Common myeloid progenitor, CD34-positive (primary cell): ENCODE results near the gene ZFP3.
"Not testable (repeated sequence)": the region's sequence is repeated elsewhere in the genome, so short reads cannot be mapped to it uniquely, and the experiment has no call there.

Experiments
- CTCF ChIA-PET: fragments of 350-600 bp; sonication (Branson Sonifier 250); formaldehyde crosslinking; loops from one replicate; lab custom pipeline; 2021; ENCODE audit warnings: antibody characterized with exemption; lab: Charles Lee
- POLR2A ChIA-PET: fragments of 350-600 bp; sonication (Branson Sonifier 250); formaldehyde crosslinking; loops from one replicate; lab custom pipeline; 2021; ENCODE audit warnings: antibody characterized with exemption; lab: Charles Lee
- DNase-seq, 3 donors: peaks; one replicate each; pipeline versions ENCODE4 v3.0.0 to v3.0.0-alpha.2; 2013
- H3K27ac ChIP-seq, 2 experiments: 1 replicate in 1 of 2; 2 replicates in 1 of 2; pipeline ENCODE4 v1.7.0; 2013; ENCODE audit warnings: inconsistent platforms in 2 of 2, low read length in 2 of 2, mild to moderate bottlenecking in 2 of 2, low read depth in 1 of 2, moderate library complexity in 1 of 2; ENCODE audit not compliant: severe bottlenecking in 2 of 2, insufficient read depth in 1 of 2, poor library complexity in 1 of 2
- H3K27me3 ChIP-seq, 5 experiments: replicated peaks in 2 of 5; 1 replicate in 3 of 5; 2 replicates in 2 of 5; pipeline versions ENCODE4 v1.6.1 to v1.7.0; 2013; ENCODE audit warnings: low read length in 4 of 5, mild to moderate bottlenecking in 2 of 5, moderate library complexity in 2 of 5, inconsistent platforms in 1 of 5; ENCODE audit not compliant: insufficient read depth in 5 of 5, control insufficient read depth in 4 of 5
- H3K36me3 ChIP-seq, 4 experiments: 1 replicate in 2 of 4; 2 replicates in 2 of 4; pipeline versions ENCODE4 v1.6.1 to v1.7.0; 2013; ENCODE audit warnings: low read length in 3 of 4, control low read depth in 1 of 4, mild to moderate bottlenecking in 1 of 4; ENCODE audit not compliant: control insufficient read depth in 4 of 4, insufficient read depth in 4 of 4
- H3K4me1 ChIP-seq, 4 experiments: 1 replicate in 3 of 4; 2 replicates in 1 of 4; pipeline versions ENCODE4 v1.6.1 to v1.7.1; 2013; ENCODE audit warnings: low read length in 3 of 4, mild to moderate bottlenecking in 3 of 4, control low read depth in 1 of 4, inconsistent platforms in 1 of 4, moderate library complexity in 1 of 4; ENCODE audit not compliant: control insufficient read depth in 4 of 4, insufficient read depth in 4 of 4; ENCODE audit errors: control extremely low read depth in 1 of 4
- H3K4me3 ChIP-seq, 7 experiments: 1 replicate in 4 of 7; 2 replicates in 3 of 7; pipeline versions ENCODE4 v1.5.1 to v1.7.0; 2013; ENCODE audit warnings: mild to moderate bottlenecking in 7 of 7, low read length in 6 of 7, moderate library complexity in 6 of 7, inconsistent platforms in 2 of 7, low read depth in 2 of 7, control low read depth in 1 of 7; ENCODE audit not compliant: insufficient read depth in 4 of 7, control insufficient read depth in 1 of 7; ENCODE audit errors: extremely low read depth in 1 of 7
- H3K9me3 ChIP-seq, 5 experiments: 1 replicate in 4 of 5; 2 replicates in 1 of 5; pipeline versions ENCODE4 v1.6.1 to v1.7.1; 2013; ENCODE audit warnings: low read length in 4 of 5, mild to moderate bottlenecking in 2 of 5, inconsistent platforms in 1 of 5, low read depth in 1 of 5, moderate library complexity in 1 of 5; ENCODE audit not compliant: control insufficient read depth in 4 of 5, insufficient read depth in 2 of 5; ENCODE audit errors: control extremely low read depth in 1 of 5
- WGBS: methylation state at CpG from one replicate; pipeline ENCODE4 v1.1.5; 2013; ENCODE audit not compliant: insufficient coverage; 5-methylcytosine and 5-hydroxymethylcytosine counted together

Gene ZFP3

DNA sequence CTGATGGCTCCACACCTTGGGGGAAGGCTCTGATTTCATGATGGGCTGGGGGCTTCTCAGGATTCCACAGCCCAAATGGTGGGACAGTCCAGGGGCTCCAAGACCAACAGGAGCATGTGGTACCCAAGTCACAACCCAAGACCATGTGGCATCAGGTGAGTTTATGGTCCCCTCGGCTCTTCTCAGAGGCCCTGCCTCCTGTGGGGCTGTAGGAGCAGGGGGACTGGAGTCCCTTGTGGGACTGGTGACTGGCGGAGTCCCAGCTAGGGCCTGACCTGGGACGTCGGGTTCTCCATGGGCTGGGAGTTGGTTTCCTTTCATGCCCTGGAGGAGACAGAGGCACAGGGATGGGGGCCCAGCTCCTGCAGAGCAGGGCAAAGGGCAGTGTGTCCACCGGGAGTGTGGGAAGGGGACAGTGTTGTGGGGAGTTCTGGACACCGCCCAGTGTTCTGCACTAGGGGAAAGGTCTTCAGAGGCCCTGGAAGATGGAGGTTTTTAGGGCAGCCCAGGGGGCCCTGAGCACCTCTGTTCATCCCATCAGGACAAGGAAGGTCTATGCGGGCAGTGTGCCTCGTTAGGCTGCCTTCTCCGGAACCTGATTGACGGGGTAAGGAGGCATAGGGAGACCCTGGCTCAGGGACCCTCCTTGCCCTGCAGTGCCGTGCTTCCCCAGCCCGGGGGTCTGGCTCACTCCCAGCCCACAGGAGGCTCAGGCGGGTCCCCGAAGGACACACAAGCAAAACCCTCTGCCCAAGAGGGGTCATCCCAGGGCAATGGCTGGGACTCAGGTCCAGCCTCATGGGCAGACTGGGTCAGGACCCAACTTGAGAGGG lies 58.5 kb downstream of the ZFP3 start:
- DNase-seq, H3K4me1 ChIP-seq, H3K27me3 ChIP-seq, CTCF ChIA-PET, H3K4me3 ChIP-seq, POLR2A ChIA-PET, H3K36me3 ChIP-seq, H3K9me3 ChIP-seq, H3K27ac ChIP-seq: not testable (repeated sequence)
- 94% methylated on average over 11 of the region's 14 CpGs for WGBS

GRCh38 chr17:5137511-5138197 lies 59.4 kb downstream of the ZFP3 start:
- not testable (repeated sequence) for DNase-seq
- 99% methylated on average over 12 of the region's 15 CpGs for WGBS

GRCh38 chr17:5138198-5138544 lies 59.9 kb downstream of the ZFP3 start:
- H3K4me1 ChIP-seq, POLR2A ChIA-PET: not testable (repeated sequence)

More at GRCh38 chr17:5137511-5138197, 59.4 kb downstream of the ZFP3 start:
- H3K36me3 ChIP-seq, H3K4me1 ChIP-seq, H3K4me3 ChIP-seq, H3K27ac ChIP-seq, H3K9me3 ChIP-seq, CTCF ChIA-PET, H3K27me3 ChIP-seq: not testable (repeated sequence)
- POLR2A ChIA-PET = interaction anchor here (0.7 kb wide), 1 partner anchor 1688 kb away, joined by 3 read pairs; no protein-coding TSS in a partner anchor

GRCh38 chr17:5138616-5139457 lies 60.6 kb downstream of the ZFP3 start:
- H3K27ac ChIP-seq = no peak overlapping the region
- POLR2A ChIA-PET = no interaction called here

More at GRCh38 chr17:5138198-5138544, 59.9 kb downstream of the ZFP3 start:
- DNase-seq, H3K27ac ChIP-seq, H3K36me3 ChIP-seq, H3K9me3 ChIP-seq, CTCF ChIA-PET, H3K27me3 ChIP-seq, H3K4me3 ChIP-seq: not testable (repeated sequence)
- 99% methylated on average over 8 of the region's 9 CpGs for WGBS

DNA sequence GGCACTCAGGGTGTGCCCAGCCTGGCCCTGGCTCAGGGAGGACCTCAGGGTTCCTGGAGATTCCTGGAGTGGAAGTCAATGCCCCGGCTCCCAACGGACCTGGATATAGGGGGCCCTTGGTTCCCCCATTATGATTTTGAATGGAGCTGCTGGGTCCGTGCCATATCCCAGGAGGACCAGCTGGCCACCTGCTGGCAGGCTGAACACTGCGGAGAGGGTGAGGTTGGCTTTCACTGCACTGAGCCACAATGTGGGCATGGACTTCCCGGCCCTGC lies 61.1 kb downstream of the ZFP3 start:
- DNase-seq = no peak
- Histone ChIP-seq H3K4me1 (no peaks in the 10 kb centered on the region), H3K9me3 (no peaks in the 10 kb centered on the region), H3K27me3 (no peaks in the 10 kb centered on the region), H3K4me3 (no peak overlapping the region), H3K27ac (no peak overlapping the region), H3K36me3 (no peaks in the 10 kb centered on the region)
- ChIA-PET POLR2A (no interaction called here), CTCF (no interaction called here)
- WGBS = 100% methylated on average over 3 of the region's 5 CpGs

More at GRCh38 chr17:5138616-5139457, 60.6 kb downstream of the ZFP3 start:
- Histone ChIP-seq H3K9me3 (no peaks in the 10 kb centered on the region), H3K4me1 (no peaks in the 10 kb centered on the region), H3K36me3 (no peaks in the 10 kb centered on the region), H3K4me3 (no peak overlapping the region), H3K27me3 (peaks cover 0 to under 1% (median 0%) of the 10 kb centered on the region in 5 experiments)
- WGBS = 99% methylated on average over 19 of the region's 24 CpGs
- DNase-seq = no peak
- CTCF ChIA-PET = no interaction called here

GRCh38 chr17:5142877-5143276 lies 64.6 kb downstream of the ZFP3 start:
- H3K27ac ChIP-seq, CTCF ChIA-PET, H3K36me3 ChIP-seq, H3K27me3 ChIP-seq, POLR2A ChIA-PET, H3K4me1 ChIP-seq, H3K9me3 ChIP-seq, DNase-seq, H3K4me3 ChIP-seq: not testable (repeated sequence)
- WGBS = 100% methylated on average over 2 of the region's 18 CpGs
